ENCODE measurements around the gene TMUB2.
A peak's percentile ranks its signal among the peaks of the same experiment; 100 is the strongest.

The TMUB2 gene

DNA sequence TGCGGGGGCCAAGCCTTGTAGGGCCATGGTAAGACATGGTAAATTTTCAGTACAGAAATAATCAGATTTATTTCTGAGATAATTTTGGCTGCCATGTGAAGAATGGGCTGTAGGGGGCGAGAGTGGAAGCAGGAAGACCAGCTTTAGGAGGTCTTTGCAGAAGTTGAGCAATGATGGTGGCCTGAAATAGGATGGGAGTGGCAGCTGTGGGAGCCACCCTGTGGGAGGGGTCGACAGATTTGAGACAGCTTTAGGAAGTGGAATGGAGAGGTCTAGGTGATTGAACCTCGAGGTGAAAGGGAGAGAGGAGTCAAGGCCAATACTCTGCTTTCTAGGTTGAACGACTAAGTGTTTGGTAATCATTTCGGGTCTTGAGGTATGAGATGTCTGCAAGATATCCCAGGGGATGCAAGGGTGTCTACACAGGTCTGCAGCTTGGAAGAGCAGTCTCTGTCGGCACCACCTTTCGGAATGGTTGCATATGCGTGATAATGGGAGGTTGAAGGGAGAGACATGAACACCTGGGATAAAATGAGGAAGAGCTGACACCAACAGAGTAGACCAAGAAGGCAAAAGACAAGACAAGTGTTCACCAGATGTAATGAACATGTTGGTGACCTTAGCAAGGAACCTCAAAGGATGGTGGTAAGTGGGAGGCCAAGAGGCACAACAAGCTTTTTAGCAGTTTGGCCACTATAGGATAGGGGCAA lies 17.1 kb downstream of the TMUB2 start:
- Histone ChIP-seq H3K9me3 (no peaks in the 10 kb centered on the region), H3K4me1 (peaks cover 6% of the 10 kb centered on the region; the same call in 1 of the 2 replicates), H3K36me3 (replicated peaks) (peaks cover 17% of the 10 kb centered on the region), H3K27me3 (ENCODE audit: low read depth) (no peaks in the 10 kb centered on the region), H3K4me3 (no peak overlapping the region)
- in situ Hi-C loops (cut with MboI; ENCODE audit: low sequenced_read_pairs) = no loop called here
- peak; percentile 63 to 80 for DNase-seq (ENCODE audit: low spot score in 2 of 2)

GRCh38 chr17:44204441-44204882 lies 17.7 kb downstream of the TMUB2 start:
- peaks cover 6% of the 10 kb centered on the region; the same call in 1 of the 2 replicates for H3K4me1 ChIP-seq
- in situ Hi-C loops (cut with MboI; ENCODE audit: low sequenced_read_pairs) = no loop called here

GRCh38 chr17:44205962-44206824 lies 19.4 kb downstream of the TMUB2 start:
- Histone ChIP-seq H3K27me3 (ENCODE audit: low read depth) (no peaks in the 10 kb centered on the region), H3K4me1 (peaks cover 4% of the 10 kb centered on the region; the same call in 1 of the 2 replicates), H3K9me3 (no peaks in the 10 kb centered on the region), H3K36me3 (replicated peaks) (peaks cover 40% of the 10 kb centered on the region), H3K4me3 (no peak overlapping the region)
- DNase-seq (ENCODE audit: low spot score in 2 of 2) = no peak
- in situ Hi-C loops (cut with MboI; ENCODE audit: low sequenced_read_pairs) = no loop called here

More at GRCh38 chr17:44204441-44204882, 17.7 kb downstream of the TMUB2 start:
- H3K27me3 ChIP-seq (ENCODE audit: low read depth) = no peaks in the 10 kb centered on the region
- DNase-seq (ENCODE audit: low spot score in 2 of 2) = no peak
- H3K4me3 ChIP-seq = no peak overlapping the region
- H3K9me3 ChIP-seq = no peaks in the 10 kb centered on the region
- H3K36me3 ChIP-seq (replicated peaks) = peaks cover 23% of the 10 kb centered on the region

GRCh38 chr17:44206825-44207155 lies 20.0 kb downstream of the TMUB2 start:
- Histone ChIP-seq H3K9me3 (no peaks in the 10 kb centered on the region), H3K4me1 (peaks cover 3% of the 10 kb centered on the region; the same call in 1 of the 2 replicates), H3K36me3 (replicated peaks) (peaks cover 46% of the 10 kb centered on the region), H3K27me3 (ENCODE audit: low read depth) (no peaks in the 10 kb centered on the region), H3K4me3 (no peak overlapping the region)
- in situ Hi-C loops (cut with MboI; ENCODE audit: low sequenced_read_pairs) = no loop called here
- DNase-seq (ENCODE audit: low spot score in 2 of 2) = no peak

DNA sequence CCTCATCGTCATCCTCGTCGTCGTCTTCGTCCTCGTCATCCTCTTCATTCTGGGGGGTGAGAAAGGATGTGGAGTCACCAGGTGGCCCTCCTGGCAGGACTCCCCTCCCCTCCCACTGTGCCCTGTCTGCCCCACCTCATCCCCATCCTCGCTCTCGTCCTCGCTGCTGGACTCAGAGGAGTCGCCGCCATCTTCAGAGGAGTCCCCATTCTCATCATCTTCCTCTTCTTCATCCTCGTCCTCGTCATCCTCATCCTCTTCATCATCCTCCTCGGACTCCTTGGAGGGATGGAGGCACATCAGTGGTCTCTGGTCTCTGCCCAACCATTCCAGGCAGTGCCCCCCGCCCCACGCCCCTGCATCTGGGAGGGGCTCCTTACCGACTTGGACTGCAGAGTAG lies 20.5 kb downstream of the TMUB2 start:
- peaks cover 47% of the 10 kb centered on the region for H3K36me3 ChIP-seq (replicated peaks)
- no peaks in the 10 kb centered on the region for H3K9me3 ChIP-seq
- no peak for DNase-seq (ENCODE audit: low spot score in 2 of 2)
- no peak overlapping the region for H3K4me3 ChIP-seq
- in situ Hi-C loops (cut with MboI; ENCODE audit: low sequenced_read_pairs) = no loop called here
- H3K4me1 ChIP-seq = peaks cover 3% of the 10 kb centered on the region; the same call in 1 of the 2 replicates
- no peaks in the 10 kb centered on the region for H3K27me3 ChIP-seq (ENCODE audit: low read depth)

DNA sequence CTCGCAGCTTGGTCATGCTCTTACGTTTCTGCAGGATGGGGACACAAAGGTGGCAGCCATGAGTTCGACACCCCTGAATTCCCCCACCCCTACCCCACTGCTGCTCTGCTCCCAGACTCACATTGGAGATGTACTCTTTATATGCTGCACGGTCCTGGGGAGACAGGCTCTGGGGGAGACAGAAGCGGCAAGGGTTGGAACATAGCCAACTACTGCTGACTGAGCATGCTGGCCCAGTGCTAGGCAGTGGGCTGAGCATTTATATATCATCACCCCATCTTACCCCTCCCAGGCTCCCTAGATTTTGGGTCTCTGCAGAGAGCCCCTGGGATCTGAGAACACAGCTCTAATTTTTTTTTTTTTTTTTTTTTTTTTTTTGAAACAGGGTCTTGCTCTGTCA lies 21.0 kb downstream of the TMUB2 start:
- peaks cover 3% of the 10 kb centered on the region; the same call in 1 of the 2 replicates for H3K4me1 ChIP-seq
- in situ Hi-C loops (cut with MboI; ENCODE audit: low sequenced_read_pairs) = no loop called here
- no peaks in the 10 kb centered on the region for H3K27me3 ChIP-seq (ENCODE audit: low read depth)
- H3K36me3 ChIP-seq (replicated peaks) = peaks cover 47% of the 10 kb centered on the region
- no peak for DNase-seq (ENCODE audit: low spot score in 2 of 2)
- no peaks in the 10 kb centered on the region for H3K9me3 ChIP-seq
- no peak overlapping the region for H3K4me3 ChIP-seq

GRCh38 chr17:44209786-44210341 lies 23.1 kb downstream of the TMUB2 start:
- no peaks in the 10 kb centered on the region for H3K27me3 ChIP-seq (ENCODE audit: low read depth)
- no peak overlapping the region for H3K4me3 ChIP-seq
- H3K9me3 ChIP-seq = no peaks in the 10 kb centered on the region
- DNase-seq (ENCODE audit: low spot score in 2 of 2) = no peak
- peaks cover 3% of the 10 kb centered on the region; the same call in 1 of the 2 replicates for H3K4me1 ChIP-seq
- H3K36me3 ChIP-seq (replicated peaks) = peaks cover 66% of the 10 kb centered on the region
- in situ Hi-C loops (cut with MboI; ENCODE audit: low sequenced_read_pairs) = loop anchor here (5.0 kb wide), 1 partner anchor 117 kb away; no protein-coding TSS in a partner anchor

GRCh38 chr17:44210342-44211192 lies 23.8 kb downstream of the TMUB2 start:
- peaks cover 73% of the 10 kb centered on the region for H3K36me3 ChIP-seq (replicated peaks)
- peaks cover 3% of the 10 kb centered on the region; the same call in 1 of the 2 replicates for H3K4me1 ChIP-seq
- peak; percentile 75 to 88 for DNase-seq (ENCODE audit: low spot score in 2 of 2)
- no peaks in the 10 kb centered on the region for H3K9me3 ChIP-seq
- in situ Hi-C loops (cut with MboI; ENCODE audit: low sequenced_read_pairs) = loop anchor here (5.0 kb wide), 1 partner anchor 117 kb away; no protein-coding TSS in a partner anchor
- no peak overlapping the region for H3K4me3 ChIP-seq
- no peaks in the 10 kb centered on the region for H3K27me3 ChIP-seq (ENCODE audit: low read depth)

GRCh38 chr17:44211281-44212265 lies 24.8 kb downstream of the TMUB2 start:
- Histone ChIP-seq H3K36me3 (replicated peaks) (peaks cover 83% of the 10 kb centered on the region), H3K4me3 (no peak overlapping the region)
- in situ Hi-C loops (cut with MboI; ENCODE audit: low sequenced_read_pairs) = loop anchor here (5.0 kb wide), 1 partner anchor 116 kb away; no protein-coding TSS in a partner anchor

DNA sequence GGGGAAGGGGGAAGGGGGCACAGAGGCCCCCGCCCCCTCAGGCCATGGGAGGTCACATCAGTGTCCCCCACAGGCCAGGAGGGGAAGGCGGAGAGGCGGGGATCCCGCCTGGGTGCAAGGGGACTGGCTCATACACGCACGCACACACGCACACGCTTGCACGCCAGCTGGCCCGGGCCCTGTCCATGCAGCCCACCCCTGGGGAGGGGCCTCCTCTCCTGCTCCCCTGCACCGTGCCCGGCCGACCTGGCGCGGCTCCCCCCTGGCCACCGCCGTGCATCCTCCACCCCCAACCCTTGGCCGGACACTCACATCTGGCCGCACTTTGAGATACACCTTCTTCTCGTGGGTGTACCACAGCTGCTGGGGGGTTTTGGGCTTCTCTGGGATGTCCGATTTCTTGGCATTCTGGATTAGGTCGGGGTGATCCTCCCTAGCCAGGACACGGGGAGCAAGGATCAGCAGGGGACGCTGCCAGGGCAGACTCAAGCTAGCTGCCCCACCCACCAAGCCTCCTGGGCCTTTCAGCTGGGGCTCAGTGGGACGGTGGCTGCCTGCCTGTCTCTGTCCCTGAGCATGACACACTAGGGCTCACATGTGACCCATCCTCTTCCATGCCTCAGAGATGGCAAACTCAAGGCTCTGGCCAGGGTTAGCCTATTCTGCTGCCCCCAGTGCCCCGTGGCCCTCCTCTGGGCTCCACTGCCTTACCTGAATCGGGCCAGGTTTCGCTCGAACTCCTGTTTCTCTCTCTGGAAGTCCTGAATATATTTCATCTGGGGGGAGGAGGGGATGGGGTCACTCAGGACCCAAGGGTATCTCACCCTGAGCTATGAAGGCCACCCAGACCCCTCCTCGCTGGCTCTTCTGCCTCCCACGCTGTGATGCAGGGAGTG lies 26.0 kb downstream of the TMUB2 start:
- H3K9me3 ChIP-seq = no peaks in the 10 kb centered on the region
- H3K36me3 ChIP-seq (replicated peaks) = peaks cover 79% of the 10 kb centered on the region
- H3K27me3 ChIP-seq (ENCODE audit: low read depth) = no peaks in the 10 kb centered on the region
- in situ Hi-C loops (cut with MboI; ENCODE audit: low sequenced_read_pairs) = loop anchor here (5.0 kb wide), 1 partner anchor 115 kb away; no protein-coding TSS in a partner anchor
- peaks cover 7% of the 10 kb centered on the region for H3K4me1 ChIP-seq
- DNase-seq (ENCODE audit: low spot score in 2 of 2) = no peak
- H3K4me3 ChIP-seq = no peak overlapping the region

More at GRCh38 chr17:44211281-44212265, 24.8 kb downstream of the TMUB2 start:
- peaks cover 3% of the 10 kb centered on the region; the same call in 1 of the 2 replicates for H3K4me1 ChIP-seq
- no peaks in the 10 kb centered on the region for H3K27me3 ChIP-seq (ENCODE audit: low read depth)
- no peaks in the 10 kb centered on the region for H3K9me3 ChIP-seq
- DNase-seq (ENCODE audit: low spot score in 2 of 2) = no peak

Data from HAP-1 (cell line).